GM18519 (cell line): ENCODE measurements around the gene POLR2E.

ENCODE experiments used
- ATAC-seq: cut with Tn5 transposase; IDR thresholded peaks from one replicate; pipeline ENCODE4 v1.9.1; 2021; ENCODE audit warnings: mild to moderate bottlenecking, moderate library complexity; ENCODE audit not compliant: unreplicated experiment, low FRiP score

Gene POLR2E

GRCh38 chr19:1066748-1067340, 28.3 kb downstream of the POLR2E start, which contains the start of gene ARHGAP45:
TSS of gene ARHGAP45 (plus strand) at chr19:1067167. CDS start at chr19:1067406, 239 bp downstream.
- no peak for ATAC-seq

- no peak for ATAC-seq
Measured at GRCh38 chr19:1066251-1066747, 28.9 kb downstream of the POLR2E start.

- no peak for ATAC-seq
Measured at GRCh38 chr19:1065606-1066109, 29.5 kb downstream of the POLR2E start.

DNA sequence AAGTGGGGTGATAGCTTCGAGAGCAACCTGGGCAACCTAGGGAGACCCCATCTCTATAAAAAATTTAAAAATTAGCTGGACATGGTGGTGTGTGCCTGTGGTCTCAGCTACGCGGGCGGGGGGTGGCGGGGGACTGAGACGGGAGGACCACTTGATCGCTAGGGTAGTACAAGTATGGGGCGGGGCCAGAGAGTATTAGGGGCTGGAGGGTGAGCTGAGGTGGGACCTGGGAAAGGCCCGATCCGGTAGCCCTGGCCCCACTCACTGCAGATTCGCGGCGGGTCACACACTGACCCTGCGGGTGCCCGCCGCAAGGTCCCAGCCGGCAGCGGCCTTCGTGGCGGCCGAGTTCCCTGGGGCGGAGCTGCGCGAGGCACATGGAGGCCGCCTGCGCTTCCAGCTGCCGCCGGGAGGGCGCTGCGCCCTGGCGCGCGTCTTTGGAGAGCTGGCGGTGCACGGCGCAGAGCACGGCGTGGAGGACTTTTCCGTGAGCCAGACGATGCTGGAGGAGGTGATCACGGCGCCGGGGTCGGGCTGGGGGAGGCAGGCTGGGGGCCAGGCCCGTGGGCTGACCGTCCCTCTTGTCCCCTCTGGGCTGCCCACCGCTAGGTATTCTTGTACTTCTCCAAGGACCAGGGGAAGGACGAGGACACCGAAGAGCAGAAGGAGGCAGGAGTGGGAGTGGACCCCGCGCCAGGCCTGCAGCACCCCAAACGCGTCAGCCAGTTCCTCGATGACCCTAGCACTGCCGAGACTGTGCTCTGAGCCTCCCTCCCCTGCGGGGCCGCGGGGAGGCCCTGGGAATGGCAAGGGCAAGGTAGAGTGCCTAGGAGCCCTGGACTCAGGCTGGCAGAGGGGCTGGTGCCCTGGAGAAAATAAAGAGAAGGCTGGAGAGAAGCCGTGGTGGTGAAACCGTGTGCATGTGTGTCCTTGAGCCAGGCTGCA, 30.2 kb downstream of the POLR2E start:
- no peak for ATAC-seq

DNA sequence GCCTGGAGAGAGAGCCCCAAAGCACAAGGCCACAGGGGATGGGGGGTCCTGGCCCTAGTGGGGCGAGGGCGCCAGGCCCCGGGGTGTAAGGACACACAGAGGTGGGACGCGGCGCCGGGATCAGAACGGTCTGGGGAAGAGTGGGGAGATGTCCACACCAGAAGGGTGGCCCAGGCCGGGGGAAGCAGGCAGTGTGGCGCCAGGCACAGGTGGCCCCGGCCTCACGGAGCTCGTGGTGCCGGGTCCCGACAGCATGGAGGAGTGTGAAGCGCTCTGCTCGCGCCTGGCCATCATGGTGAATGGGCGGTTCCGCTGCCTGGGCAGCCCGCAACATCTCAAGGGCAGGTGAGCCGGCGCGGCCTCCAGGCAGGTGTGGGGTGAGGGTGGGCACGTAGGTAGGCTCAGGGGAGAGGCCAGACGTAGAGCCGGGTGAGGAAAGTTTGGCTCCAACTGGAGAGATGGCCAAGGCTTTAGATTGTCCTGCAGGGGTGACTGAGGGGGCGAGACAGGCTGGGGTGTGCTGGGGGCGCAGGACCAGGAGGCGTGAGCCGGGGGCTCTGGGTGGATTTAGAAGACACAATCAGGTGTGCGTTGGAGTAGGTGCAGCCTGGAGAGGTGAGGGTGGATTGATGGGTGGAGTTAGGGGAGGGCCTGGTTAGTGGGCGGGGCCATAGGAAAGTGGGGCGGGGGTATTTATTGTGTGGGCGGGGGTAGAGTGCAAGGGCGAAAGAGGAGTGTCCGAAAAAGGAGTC, 31.1 kb downstream of the POLR2E start:
- ATAC-seq = no peak

DNA sequence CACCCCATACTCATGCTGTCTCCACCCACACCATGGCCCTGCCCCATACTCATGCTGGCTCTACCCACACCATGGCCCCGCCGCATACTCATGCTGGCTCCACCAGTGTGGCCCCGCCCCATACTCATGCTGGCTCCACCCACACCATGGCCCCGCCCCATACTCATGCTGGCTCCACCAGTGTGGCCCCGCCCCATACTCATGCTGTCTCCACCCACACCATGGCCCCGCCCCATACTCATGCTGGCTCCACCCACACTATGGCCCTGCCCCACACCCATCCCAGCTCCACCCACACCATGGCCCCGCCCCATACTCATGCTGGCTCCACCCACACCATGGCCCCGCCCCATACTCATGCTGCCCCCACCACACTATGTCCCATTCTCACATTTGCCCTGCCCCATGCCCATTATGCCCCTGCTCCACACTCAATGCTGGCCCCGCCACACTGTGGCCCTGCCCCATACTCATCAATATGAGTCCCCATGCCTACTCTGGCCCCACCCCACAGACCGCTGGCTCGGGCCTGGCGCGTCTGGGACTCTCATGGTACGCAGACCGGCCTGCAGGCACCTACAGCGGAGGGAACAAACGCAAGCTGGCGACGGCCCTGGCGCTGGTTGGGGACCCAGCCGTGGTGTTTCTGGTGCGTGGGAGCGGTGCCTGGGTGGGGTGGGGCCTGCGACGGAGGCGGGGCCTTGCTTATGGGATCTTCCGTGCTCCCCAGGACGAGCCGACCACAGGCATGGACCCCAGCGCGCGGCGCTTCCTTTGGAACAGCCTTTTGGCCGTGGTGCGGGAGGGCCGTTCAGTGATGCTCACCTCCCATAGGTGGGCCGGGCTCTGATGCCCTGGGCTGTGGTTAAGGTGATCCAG, 31.9 kb downstream of the POLR2E start:
- no peak for ATAC-seq

DNA sequence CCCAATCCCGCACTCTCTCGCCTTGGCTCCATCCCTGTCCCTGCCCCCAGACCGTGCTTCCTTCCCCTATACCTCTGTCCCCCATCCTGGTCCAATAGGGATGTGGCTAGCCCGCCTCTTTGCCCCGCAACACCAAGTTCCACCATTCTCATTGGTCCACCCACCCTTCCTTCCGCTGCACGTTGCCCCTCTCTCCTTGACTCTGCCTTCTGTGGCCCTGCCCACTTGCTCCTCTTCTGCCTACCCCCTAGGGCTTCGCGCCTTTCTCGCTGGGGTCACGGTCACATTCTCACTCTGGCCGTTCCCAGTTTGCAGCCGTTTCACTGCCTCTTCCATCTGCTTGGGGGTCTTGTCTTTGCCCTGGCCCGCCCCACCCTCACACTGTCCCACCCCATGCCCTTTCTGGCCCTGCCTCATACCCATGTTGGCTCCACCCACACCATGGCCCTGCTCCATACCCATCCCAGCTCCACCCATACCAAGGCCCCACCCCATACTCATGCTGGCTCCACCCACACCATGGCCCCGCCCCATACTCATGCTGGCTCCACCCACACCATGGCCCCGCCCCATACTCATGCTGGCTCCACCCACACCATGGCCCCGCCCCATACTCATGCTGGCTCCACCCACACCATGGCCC, 32.7 kb downstream of the POLR2E start:
- ATAC-seq = no peak

DNA sequence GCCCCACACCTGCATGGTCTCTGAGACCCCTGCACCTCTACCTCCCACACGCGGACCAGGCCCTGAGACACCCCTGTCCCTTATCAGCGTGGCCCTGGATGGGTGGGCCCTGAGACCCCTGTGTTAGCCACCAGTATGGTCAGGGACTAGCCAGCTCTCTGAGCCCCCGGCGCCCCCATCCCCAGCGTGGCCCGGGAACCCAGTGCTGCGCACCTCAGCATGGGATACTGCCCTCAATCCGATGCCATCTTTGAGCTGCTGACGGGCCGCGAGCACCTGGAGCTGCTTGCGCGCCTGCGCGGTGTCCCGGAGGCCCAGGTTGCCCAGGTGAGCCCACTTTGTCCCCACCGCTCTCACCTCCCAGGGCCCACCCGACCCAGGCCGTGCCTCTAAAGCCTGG, 33.2 kb downstream of the POLR2E start:
- no peak for ATAC-seq

DNA sequence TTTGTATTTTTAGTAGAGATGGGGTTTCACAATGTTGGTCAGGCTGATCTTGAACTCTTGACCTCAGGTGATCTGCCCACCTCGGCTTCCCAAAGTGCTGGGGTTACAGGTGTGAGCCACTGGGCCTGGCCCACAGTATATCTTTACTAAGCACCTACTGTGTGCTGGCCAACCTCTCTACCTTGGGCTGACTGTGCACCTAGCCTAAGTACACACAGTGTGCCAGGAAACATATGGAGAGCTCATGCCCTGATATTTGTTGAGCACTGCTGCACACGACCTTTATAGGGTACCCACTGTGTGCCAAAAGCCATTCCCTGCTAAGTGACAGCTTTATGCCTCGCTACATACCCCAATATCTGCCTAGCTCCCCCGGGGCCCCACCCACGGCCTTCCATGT, 34.5 kb downstream of the POLR2E start:
- no peak for ATAC-seq

DNA sequence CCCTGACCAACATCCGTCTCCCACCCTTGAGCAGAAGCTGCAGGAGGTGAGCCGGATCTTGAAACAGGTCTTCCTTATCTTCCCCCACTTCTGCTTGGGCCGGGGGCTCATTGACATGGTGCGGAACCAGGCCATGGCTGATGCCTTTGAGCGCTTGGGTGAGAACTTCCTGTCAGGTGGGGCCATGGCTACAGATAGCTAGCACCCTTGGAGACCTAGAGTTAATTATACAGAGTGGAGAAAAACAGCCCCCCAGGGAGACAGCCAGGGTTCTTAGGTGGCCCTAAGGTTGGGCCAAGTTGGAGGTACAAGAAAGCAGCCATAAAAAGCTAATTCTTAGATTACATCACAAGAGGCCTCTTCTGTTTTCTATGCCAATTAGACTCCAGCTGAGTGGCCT, 37.1 kb downstream of the POLR2E start:
- no peak for ATAC-seq

GRCh38 chr19:1057176-1057855, 37.9 kb downstream of the POLR2E start:
- ATAC-seq = no peak

DNA sequence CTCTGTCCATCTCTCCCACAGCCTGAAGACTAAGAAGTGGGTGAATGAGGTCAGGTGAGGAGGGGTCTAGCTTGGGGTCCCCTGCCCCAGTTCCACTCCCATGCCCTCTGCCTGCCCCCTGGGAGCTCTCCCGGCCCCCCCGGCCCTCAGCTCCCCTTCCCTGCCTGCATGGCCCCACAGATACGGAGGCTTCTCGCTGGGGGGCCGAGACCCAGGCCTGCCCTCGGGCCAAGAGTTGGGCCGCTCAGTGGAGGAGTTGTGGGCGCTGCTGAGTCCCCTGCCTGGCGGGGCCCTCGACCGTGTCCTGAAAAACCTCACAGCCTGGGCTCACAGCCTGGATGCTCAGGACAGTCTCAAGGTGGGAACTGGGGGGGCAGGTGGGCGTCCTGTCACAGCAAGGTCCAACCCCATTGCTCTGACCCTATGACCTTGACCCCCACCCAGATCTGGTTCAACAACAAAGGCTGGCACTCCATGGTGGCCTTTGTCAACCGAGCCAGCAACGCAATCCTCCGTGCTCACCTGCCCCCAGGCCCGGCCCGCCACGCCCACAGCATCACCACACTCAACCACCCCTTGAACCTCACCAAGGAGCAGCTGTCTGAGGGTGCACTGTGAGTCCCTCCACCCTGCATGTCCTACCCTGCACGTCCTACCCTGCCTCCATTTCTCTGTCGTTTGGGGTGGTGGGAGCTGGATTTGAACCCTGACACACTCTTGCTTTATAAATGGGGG, 39.1 kb downstream of the POLR2E start:
- no peak for ATAC-seq

- ATAC-seq = no peak
Measured at GRCh38 chr19:1055028-1055425, 40.1 kb downstream of the POLR2E start.

GRCh38 chr19:1054102-1055027, 40.8 kb downstream of the POLR2E start:
- no peak for ATAC-seq

- ATAC-seq = no peak
Measured at GRCh38 chr19:1053176-1054101, 41.7 kb downstream of the POLR2E start.
